Measurements from ENCODE around the gene CDH4.

- TF ChIP-seq SIN3A (IDR thresholded peaks at IDR 0.05; ENCODE audit: borderline replicate concordance, insufficient read depth, low read length) = no peak
- no peak for TF ChIP-seq TAF1 (IDR thresholded peaks at IDR 0.05; ENCODE audit: borderline replicate concordance, insufficient read depth, low read length)
- no peak for TF ChIP-seq REST (IDR thresholded peaks at IDR 0.05; ENCODE audit: insufficient read depth in 1 of 2, low read depth in 2 of 2, low read length in 2 of 2)
These were observed 404.1 kb downstream of the CDH4 start for GRCh38 chr20:61656198-61656597.

Data from PFSK-1 (cell line).